ENCODE results near the gene NOL4L.
"Not testable (repeated sequence)": the region's sequence is repeated elsewhere in the genome, so short reads cannot be mapped to it uniquely, and the experiment has no call there.

Gene NOL4L

GRCh38 chr20:32470940-32471339, 114.2 kb downstream of the NOL4L start:
- no peak overlapping the region for H3K27ac ChIP-seq
- TF ChIP-seq, protein P1, sequence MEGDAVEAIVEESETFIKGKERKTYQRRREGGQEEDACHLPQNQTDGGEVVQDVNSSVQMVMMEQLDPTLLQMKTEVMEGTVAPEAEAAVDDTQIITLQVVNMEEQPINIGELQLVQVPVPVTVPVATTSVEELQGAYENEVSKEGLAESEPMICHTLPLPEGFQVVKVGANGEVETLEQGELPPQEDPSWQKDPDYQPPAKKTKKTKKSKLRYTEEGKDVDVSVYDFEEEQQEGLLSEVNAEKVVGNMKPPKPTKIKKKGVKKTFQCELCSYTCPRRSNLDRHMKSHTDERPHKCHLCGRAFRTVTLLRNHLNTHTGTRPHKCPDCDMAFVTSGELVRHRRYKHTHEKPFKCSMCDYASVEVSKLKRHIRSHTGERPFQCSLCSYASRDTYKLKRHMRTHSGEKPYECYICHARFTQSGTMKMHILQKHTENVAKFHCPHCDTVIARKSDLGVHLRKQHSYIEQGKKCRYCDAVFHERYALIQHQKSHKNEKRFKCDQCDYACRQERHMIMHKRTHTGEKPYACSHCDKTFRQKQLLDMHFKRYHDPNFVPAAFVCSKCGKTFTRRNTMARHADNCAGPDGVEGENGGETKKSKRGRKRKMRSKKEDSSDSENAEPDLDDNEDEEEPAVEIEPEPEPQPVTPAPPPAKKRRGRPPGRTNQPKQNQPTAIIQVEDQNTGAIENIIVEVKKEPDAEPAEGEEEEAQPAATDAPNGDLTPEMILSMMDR (conservative IDR thresholded peaks at IDR 0.05) = no peak

DNA sequence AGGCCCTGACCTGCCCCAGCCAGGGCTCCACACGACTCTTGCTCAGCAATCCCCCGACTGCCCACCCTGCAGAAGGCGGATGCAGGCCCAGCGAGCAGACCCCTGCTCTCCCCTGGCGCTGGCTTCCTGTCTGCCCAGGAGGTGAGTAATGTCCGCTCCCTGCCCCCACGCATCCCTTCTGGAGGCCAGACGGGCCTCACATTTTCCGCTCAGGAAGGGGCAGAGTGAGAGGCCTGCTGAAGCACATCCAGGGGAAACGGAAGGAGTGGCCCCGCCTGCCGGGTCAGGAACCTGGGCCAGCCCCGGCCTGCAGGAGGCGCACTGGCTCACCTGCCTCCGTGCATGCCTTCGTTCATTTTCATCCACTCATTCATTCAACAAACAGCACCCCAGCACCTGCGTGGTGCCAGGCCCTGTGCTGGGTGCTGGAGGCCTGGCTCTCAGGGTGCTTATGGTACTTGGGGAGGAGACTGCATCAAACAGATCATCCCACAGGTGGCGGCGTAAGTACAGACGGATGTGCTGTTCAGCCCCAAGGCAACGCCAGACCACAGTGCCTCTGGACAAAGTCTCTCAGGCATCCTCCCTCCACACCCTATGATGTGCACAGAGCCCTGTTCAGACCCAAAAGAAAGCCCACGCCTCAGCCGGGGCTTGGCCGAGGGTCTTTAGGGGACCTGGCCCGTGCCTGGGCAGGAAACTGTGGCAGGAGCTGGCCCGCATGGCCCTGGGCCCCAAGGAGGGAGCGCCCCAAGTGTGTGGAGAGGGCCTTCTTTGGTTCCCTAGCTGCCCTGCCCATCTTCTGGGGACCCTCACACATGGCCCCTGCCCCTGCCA, 114.9 kb downstream of the NOL4L start:
- H3K27ac ChIP-seq = no peak overlapping the region

GRCh38 chr20:32468860-32469259, 116.3 kb downstream of the NOL4L start:
- no peak overlapping the region for H3K27ac ChIP-seq
- TF ChIP-seq, protein P1 (conservative IDR thresholded peaks at IDR 0.05) = no peak

More for the DNA sequence above, 114.9 kb downstream of the NOL4L start:
- TF ChIP-seq, protein P1 (conservative IDR thresholded peaks at IDR 0.05) = peak; percentile 63

- TF ChIP-seq, protein P1 (conservative IDR thresholded peaks at IDR 0.05) = no peak
- no peak overlapping the region for H3K27ac ChIP-seq
Measured at GRCh38 chr20:32468313-32468640, 116.9 kb downstream of the NOL4L start.

GRCh38 chr20:32467506-32468312, 117.4 kb downstream of the NOL4L start:
- no peak overlapping the region for H3K27ac ChIP-seq
- TF ChIP-seq, protein P1 (conservative IDR thresholded peaks at IDR 0.05) = no peak

DNA sequence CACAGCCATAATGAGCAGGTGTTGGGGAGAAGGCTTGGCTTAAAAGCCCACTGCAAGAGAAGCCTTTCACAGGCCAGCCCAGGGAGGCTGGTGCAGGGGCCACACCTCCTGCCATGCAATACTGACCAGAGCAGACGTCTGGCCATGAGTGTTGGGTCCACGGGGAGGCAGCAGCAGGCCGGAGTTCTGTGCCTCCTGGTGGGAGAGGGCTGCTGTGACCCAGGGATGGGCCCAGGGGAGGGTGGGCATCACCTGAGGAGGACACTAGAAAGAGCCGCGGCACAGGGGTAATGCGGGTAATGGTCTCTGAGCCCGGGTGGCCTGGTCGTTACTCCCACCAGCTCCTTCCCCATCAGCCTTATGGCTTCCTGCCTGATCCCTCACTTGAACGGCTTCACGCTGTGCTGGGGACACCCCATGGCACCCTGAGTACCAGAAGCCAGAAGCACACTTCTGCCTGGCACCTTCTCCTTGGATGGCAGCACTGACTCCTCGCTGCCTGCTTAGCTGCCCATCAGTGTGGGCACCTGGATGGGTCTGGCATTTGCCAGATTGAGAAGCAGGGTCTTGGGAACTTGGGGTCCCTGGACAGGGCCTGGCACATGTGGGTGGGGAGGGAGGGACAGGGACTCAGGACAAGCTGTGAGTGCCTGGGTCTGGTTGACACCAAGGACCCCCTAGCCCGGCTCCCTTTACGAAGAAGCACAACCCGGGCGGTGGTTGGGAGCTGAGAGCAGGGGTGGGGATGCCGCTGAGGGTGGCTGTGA, 118.2 kb downstream of the NOL4L start:
- no peak overlapping the region for H3K27ac ChIP-seq
- TF ChIP-seq, protein P1 (conservative IDR thresholded peaks at IDR 0.05) = no peak

DNA sequence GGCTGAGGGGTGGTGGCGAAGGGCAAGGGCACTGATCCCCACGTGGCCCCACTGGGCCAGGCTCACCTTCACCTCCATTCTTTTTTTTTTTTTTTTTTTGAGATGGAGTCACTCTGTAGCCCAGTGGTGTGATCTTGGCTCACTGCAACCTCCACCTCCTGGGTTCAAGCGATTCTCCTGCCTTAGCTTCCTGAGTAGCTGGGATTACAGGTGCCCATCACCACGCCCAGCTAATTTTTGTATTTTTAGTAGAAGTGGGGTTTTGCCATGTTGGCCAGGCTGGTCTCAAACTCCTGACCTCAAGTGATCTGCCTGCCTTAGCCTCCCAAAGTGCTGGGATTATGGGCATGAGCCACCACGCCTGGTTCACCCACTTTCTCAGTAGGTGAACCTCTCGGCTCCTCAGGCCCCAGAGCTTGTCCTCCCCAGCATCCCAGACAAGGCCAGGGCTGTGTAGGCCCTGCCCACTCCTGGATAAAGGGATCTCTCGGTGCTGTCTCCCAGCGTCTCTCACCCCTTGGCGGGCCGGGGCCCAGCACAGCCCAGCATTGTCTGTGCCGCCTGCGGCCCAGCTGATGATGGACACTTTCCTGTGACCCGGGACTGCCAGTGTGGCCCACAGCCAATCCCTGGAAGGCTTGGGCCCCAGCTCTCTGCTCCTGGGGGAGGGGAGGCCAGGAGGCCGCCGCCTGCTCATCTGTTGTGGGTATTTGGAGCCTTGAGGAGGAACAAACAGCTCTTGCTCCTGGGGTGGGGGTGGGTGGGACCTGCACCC, 119.0 kb downstream of the NOL4L start:
- not testable (repeated sequence) for H3K27ac ChIP-seq
